BLaER1 treated with 17β-estradiol and CSF1 and Interleukin-3, amounts not matched to agents 10 nM and 100 nM (cell line): ENCODE measurements around the gene ATG4B.

Experiments used
- H3K27ac ChIP-seq, 11 experiments: shearing (Covaris generic); formaldehyde crosslinking; 2 replicates each; pipeline ENCODE4 v1.8.1; 2022
- H3K27me3 ChIP-seq, 11 experiments: shearing (Covaris generic); formaldehyde crosslinking; 2 replicates each; pipeline ENCODE4 v1.8.1; 2022
- H3K36me3 ChIP-seq, 11 experiments: shearing (Covaris generic); formaldehyde crosslinking; 2 replicates each; pipeline ENCODE4 v1.8.1; 2022
- H3K4me1 ChIP-seq, 10 experiments: shearing (Covaris generic); formaldehyde crosslinking; 2 replicates each; pipeline ENCODE4 v1.8.1; 2022
- H3K4me2 ChIP-seq, 11 experiments: shearing (Covaris generic); formaldehyde crosslinking; 2 replicates each; pipeline ENCODE4 v1.8.1; 2022
- H3K4me3 ChIP-seq, 10 experiments: shearing (Covaris generic); formaldehyde crosslinking; 2 replicates each; pipeline ENCODE4 v1.8.1; 2022
- H3K9ac ChIP-seq, 11 experiments: shearing (Covaris generic); formaldehyde crosslinking; 2 replicates each; pipeline ENCODE4 v1.8.1; 2022
- H3K9me3 ChIP-seq, 11 experiments: shearing (Covaris generic); formaldehyde crosslinking; replicated peaks in 1 of 11; 2 replicates each; pipeline ENCODE4 v1.8.1; 2022
- H4K20me1 ChIP-seq, 11 experiments: shearing (Covaris generic); formaldehyde crosslinking; 2 replicates each; pipeline ENCODE4 v1.8.1; 2022
- Cebpa-rat ChIP-seq, 11 experiments: shearing (Covaris generic); IDR thresholded peaks; 2 replicates each; pipeline ENCODE4 v1.8.1; 2022

ATG4B gene

GRCh38 chr2:241616168-241617125 is 21.0 kb upstream of the ATG4B start:
- no peak for TF ChIP-seq Cebpa-rat (IDR thresholded peaks at IDR 0.05)
- peaks cover 0 to 12% (median 0%) of the 10 kb centered on the region in 11 experiments; a peak in 6 of 22 replicates for H3K9me3 ChIP-seq
- H3K4me3 ChIP-seq: peak overlapping the region in 1 of 10 experiments; percentile 52; a peak in 2 of 20 replicates

GRCh38 chr2:241617431-241618154 is 19.9 kb upstream of the ATG4B start:
- Histone ChIP-seq H3K9me3 (peaks cover 0 to 14% (median 0%) of the 10 kb centered on the region in 11 experiments; a peak in 6 of 22 replicates), H3K9ac (peak overlapping the region; percentile 74 to 83 (median 78)), H3K4me2 (peak overlapping the region; percentile 82 to 98 (median 94)), H3K27ac (peak overlapping the region; percentile 72 to 93 (median 86)), H4K20me1 (peaks cover 0 to 64% (median 14%) of the 10 kb centered on the region in 11 experiments; a peak in 14 of 22 replicates), H3K27me3 (no peaks in the 10 kb centered on the region), H3K4me1 (peaks cover 54 to 72% (median 65%) of the 10 kb centered on the region in 10 experiments), H3K4me3 (peak overlapping the region; percentile 49 to 68 (median 58)), H3K36me3 (peaks cover 0 to 58% (median 19%) of the 10 kb centered on the region in 11 experiments; a peak in 16 of 22 replicates)
- TF ChIP-seq Cebpa-rat (IDR thresholded peaks at IDR 0.05): no peak

More at GRCh38 chr2:241616168-241617125, 21.0 kb upstream of the ATG4B start:
- Histone ChIP-seq H3K36me3 (peaks cover 0 to 57% (median 13%) of the 10 kb centered on the region in 11 experiments; a peak in 14 of 22 replicates), H3K9ac (peak overlapping the region in 5 of 11 experiments; percentile 15 to 83 (median 77); a peak in 9 of 22 replicates), H3K4me1 (peaks cover 45 to 82% (median 72%) of the 10 kb centered on the region in 10 experiments), H3K27ac (peak overlapping the region in 6 of 11 experiments; percentile 24 to 93 (median 62); a peak in 7 of 22 replicates), H3K4me2 (peak overlapping the region; percentile 82 to 98 (median 94); a peak in 21 of 22 replicates), H4K20me1 (peaks cover 0 to 64% (median 26%) of the 10 kb centered on the region in 11 experiments; a peak in 15 of 22 replicates), H3K27me3 (no peaks in the 10 kb centered on the region)

- Histone ChIP-seq H3K4me1 (peaks cover 50 to 68% (median 59%) of the 10 kb centered on the region in 10 experiments), H3K9me3 (peaks cover 0 to 14% (median 0%) of the 10 kb centered on the region in 11 experiments; a peak in 6 of 22 replicates), H3K4me2 (peak overlapping the region; percentile 82 to 98 (median 94)), H3K4me3 (peak overlapping the region; percentile 49 to 68 (median 58)), H3K9ac (peak overlapping the region; percentile 74 to 83 (median 78)), H3K27ac (peak overlapping the region; percentile 72 to 93 (median 86)), H3K27me3 (no peaks in the 10 kb centered on the region), H3K36me3 (peaks cover 0 to 65% (median 27%) of the 10 kb centered on the region in 11 experiments; a peak in 18 of 22 replicates), H4K20me1 (peaks cover 0 to 64% (median 13%) of the 10 kb centered on the region in 11 experiments; a peak in 13 of 22 replicates)
- no peak for TF ChIP-seq Cebpa-rat (IDR thresholded peaks at IDR 0.05)
Observed at GRCh38 chr2:241618296-241618805, 19.1 kb upstream of the ATG4B start.

GRCh38 chr2:241618829-241619228 is 18.7 kb upstream of the ATG4B start:
- peak overlapping the region; percentile 72 to 93 (median 86) for H3K27ac ChIP-seq
- H3K4me3 ChIP-seq: peak overlapping the region; percentile 49 to 68 (median 58); a peak in 18 of 20 replicates
- H3K9me3 ChIP-seq: peaks cover 0 to 14% (median 0%) of the 10 kb centered on the region in 11 experiments; a peak in 6 of 22 replicates
- H3K27me3 ChIP-seq: no peaks in the 10 kb centered on the region
- H3K4me1 ChIP-seq: peaks cover 48 to 63% (median 54%) of the 10 kb centered on the region in 10 experiments
- TF ChIP-seq Cebpa-rat (IDR thresholded peaks at IDR 0.05): no peak
- H3K9ac ChIP-seq: peak overlapping the region; percentile 74 to 83 (median 78)
- H4K20me1 ChIP-seq: peaks cover 0 to 64% (median 13%) of the 10 kb centered on the region in 11 experiments; a peak in 12 of 22 replicates
- peak overlapping the region; percentile 82 to 98 (median 94) for H3K4me2 ChIP-seq
- H3K36me3 ChIP-seq: peaks cover 0 to 65% (median 31%) of the 10 kb centered on the region in 11 experiments; a peak in 20 of 22 replicates

DNA sequence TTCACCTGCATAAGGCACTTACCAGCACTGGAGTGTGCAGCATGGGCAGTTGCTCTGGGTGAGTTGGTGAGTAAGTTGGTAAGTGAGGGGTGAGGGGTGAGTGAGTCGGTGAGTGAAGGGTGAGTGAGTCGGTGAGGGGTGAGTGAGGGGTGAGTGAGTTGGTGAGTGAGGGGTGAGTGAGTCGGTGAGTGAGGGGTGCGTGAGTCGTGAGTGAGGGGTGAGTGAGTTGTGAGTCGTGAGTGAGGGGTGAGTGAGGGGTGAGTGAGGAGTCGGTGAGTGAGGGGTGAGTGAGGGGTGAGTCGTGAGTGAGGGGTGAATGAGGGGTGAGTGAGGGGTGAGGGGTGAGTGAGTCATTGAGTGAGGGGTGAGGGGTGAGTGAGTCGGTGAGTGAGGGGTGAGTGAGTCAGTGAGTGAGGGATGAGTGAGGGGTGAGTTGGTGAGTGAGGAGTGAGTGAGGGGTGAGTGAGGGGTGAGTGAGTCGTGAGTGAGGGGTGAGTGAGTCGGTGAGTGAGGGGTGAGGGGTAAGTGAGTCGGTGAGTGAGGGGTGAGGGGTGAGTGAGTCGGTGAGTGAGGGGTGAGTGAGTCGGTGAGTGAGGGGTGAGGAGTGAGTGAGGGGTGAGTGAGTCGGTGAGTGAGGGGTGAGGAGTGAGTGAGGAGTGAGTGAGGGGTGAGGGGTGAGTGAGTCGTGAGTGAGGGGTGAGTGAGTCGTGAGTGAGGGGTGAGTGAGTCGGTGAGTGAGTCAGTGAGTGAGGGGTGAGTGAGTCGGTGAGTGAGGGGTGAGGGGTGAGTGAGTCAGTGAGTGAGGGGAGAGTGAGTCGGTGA is 17.7 kb upstream of the ATG4B start:
- peak overlapping the region in 9 of 11 experiments; percentile 74 to 83 (median 78); a peak in 14 of 22 replicates for H3K9ac ChIP-seq
- peak overlapping the region; percentile 82 to 98 (median 94) for H3K4me2 ChIP-seq
- H4K20me1 ChIP-seq: peaks cover 0 to 64% (median 19%) of the 10 kb centered on the region in 11 experiments; a peak in 15 of 22 replicates
- H3K4me3 ChIP-seq: peak overlapping the region in 1 of 10 experiments; percentile 59; a peak in 2 of 20 replicates
- peaks cover 0 to 66% (median 36%) of the 10 kb centered on the region in 11 experiments; a peak in 20 of 22 replicates for H3K36me3 ChIP-seq
- peak overlapping the region in 10 of 11 experiments; percentile 79 to 93 (median 88); a peak in 20 of 22 replicates for H3K27ac ChIP-seq
- peaks cover 0 to 14% (median 0%) of the 10 kb centered on the region in 11 experiments; a peak in 6 of 22 replicates for H3K9me3 ChIP-seq
- H3K27me3 ChIP-seq: no peaks in the 10 kb centered on the region
- no peak for TF ChIP-seq Cebpa-rat (IDR thresholded peaks at IDR 0.05)
- H3K4me1 ChIP-seq: peaks cover 38 to 61% (median 50%) of the 10 kb centered on the region in 10 experiments

GRCh38 chr2:241620419-241620769 is 17.1 kb upstream of the ATG4B start:
- H3K4me2 ChIP-seq: peak overlapping the region in 6 of 11 experiments; percentile 7 to 98 (median 56); a peak in 7 of 22 replicates

DNA sequence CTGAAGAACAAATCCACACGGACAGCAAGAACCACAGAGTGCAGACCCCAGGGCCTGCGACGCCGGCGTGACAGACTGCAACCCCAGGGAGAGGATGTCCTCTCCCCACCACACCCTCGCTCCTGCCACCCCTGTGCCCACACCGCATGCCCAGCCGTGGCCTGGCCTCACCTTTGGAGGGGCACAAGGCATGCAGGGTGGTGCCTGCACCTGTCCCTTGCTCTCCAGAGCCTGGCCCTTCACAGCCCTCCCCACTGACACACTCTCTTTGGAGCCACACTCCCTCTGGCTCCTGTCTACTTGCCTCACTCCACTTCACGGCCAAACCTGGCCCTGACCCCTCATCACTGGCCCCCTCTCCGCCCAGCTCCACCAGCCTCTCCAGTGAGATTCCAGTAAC is 9.8 kb upstream of the ATG4B start:
- H3K27me3 ChIP-seq: no peaks in the 10 kb centered on the region
- peak overlapping the region in 1 of 11 experiments; percentile 31; a peak in 1 of 22 replicates for H3K27ac ChIP-seq
- peaks cover 37 to 87% (median 81%) of the 10 kb centered on the region in 11 experiments for H3K36me3 ChIP-seq
- H3K4me3 ChIP-seq: no peak overlapping the region
- H3K9ac ChIP-seq: no peak overlapping the region; a peak in 1 of 22 replicates
- H3K4me1 ChIP-seq: peaks cover 18 to 34% (median 25%) of the 10 kb centered on the region in 10 experiments
- no peak for TF ChIP-seq Cebpa-rat (IDR thresholded peaks at IDR 0.05)
- H3K9me3 ChIP-seq: no peaks in the 10 kb centered on the region
- H3K4me2 ChIP-seq: no peak overlapping the region
- H4K20me1 ChIP-seq: peaks cover 12 to 100% (median 56%) of the 10 kb centered on the region in 11 experiments; a peak in 20 of 22 replicates

More at GRCh38 chr2:241620419-241620769, 17.1 kb upstream of the ATG4B start:
- Histone ChIP-seq H3K9me3 (peaks cover 0 to 14% (median 0%) of the 10 kb centered on the region in 11 experiments; a peak in 6 of 22 replicates), H3K36me3 (peaks cover 0 to 68% (median 42%) of the 10 kb centered on the region in 11 experiments; a peak in 20 of 22 replicates), H3K9ac (no peak overlapping the region; a peak in 1 of 22 replicates), H3K27me3 (no peaks in the 10 kb centered on the region), H3K27ac (peak overlapping the region in 7 of 11 experiments; percentile 83 to 93 (median 89); a peak in 11 of 22 replicates), H3K4me3 (no peak overlapping the region), H4K20me1 (peaks cover 0 to 64% (median 22%) of the 10 kb centered on the region in 11 experiments; a peak in 14 of 22 replicates), H3K4me1 (peaks cover 38 to 66% (median 52%) of the 10 kb centered on the region in 10 experiments)
- no peak for TF ChIP-seq Cebpa-rat (IDR thresholded peaks at IDR 0.05)
